ENCODE data around the gene C19orf47.

Gene C19orf47

GRCh38 chr19:40389404-40390083 lies 41.3 kb upstream of the C19orf47 start:
- Histone ChIP-seq H3K4me1 (ENCODE audit: insufficient read depth, low read length, poor library complexity, severe bottlenecking) (no peaks in the 10 kb centered on the region), H4K20me1 (ENCODE audit: insufficient read depth, low read length, poor library complexity, severe bottlenecking) (no peaks in the 10 kb centered on the region), H3K9ac (ENCODE audit: low read depth, low read length, poor library complexity, severe bottlenecking) (no peak overlapping the region), H3K27me3 (ENCODE audit: insufficient read depth, low read length, poor library complexity, severe bottlenecking) (no peaks in the 10 kb centered on the region), H3F3A (ENCODE audit: low read depth) (no peaks in the 10 kb centered on the region), H3K9me3 (ENCODE audit: insufficient read depth, low read depth, low read length) (no peaks in the 10 kb centered on the region), H3K79me2 (ENCODE audit: insufficient read depth, low read length) (no peaks in the 10 kb centered on the region), H3K4me3 (ENCODE audit: low read length, poor library complexity, severe bottlenecking) (no peak overlapping the region), H2AFZ (ENCODE audit: low read length) (no peak overlapping the region), H3K9me2 (replicated peaks; ENCODE audit: low read depth, low read length) (no peaks in the 10 kb centered on the region), H3K4me2 (ENCODE audit: low read depth, low read length, poor library complexity, severe bottlenecking) (no peak overlapping the region), H3K36me3 (ENCODE audit: insufficient read depth, low read length) (no peaks in the 10 kb centered on the region)
- TF ChIP-seq, protein P1, sequence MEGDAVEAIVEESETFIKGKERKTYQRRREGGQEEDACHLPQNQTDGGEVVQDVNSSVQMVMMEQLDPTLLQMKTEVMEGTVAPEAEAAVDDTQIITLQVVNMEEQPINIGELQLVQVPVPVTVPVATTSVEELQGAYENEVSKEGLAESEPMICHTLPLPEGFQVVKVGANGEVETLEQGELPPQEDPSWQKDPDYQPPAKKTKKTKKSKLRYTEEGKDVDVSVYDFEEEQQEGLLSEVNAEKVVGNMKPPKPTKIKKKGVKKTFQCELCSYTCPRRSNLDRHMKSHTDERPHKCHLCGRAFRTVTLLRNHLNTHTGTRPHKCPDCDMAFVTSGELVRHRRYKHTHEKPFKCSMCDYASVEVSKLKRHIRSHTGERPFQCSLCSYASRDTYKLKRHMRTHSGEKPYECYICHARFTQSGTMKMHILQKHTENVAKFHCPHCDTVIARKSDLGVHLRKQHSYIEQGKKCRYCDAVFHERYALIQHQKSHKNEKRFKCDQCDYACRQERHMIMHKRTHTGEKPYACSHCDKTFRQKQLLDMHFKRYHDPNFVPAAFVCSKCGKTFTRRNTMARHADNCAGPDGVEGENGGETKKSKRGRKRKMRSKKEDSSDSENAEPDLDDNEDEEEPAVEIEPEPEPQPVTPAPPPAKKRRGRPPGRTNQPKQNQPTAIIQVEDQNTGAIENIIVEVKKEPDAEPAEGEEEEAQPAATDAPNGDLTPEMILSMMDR (conservative IDR thresholded peaks at IDR 0.05; ENCODE audit: low read length), result no peak
- no peak for TF ChIP-seq EZH2phosphoT487 (IDR thresholded peaks at IDR 0.05; ENCODE audit: borderline replicate concordance)

- Histone ChIP-seq H3K4me2 (ENCODE audit: low read depth, low read length, poor library complexity, severe bottlenecking) (no peak overlapping the region), H3K4me1 (ENCODE audit: insufficient read depth, low read length, poor library complexity, severe bottlenecking) (no peaks in the 10 kb centered on the region), H3K27me3 (ENCODE audit: insufficient read depth, low read length, poor library complexity, severe bottlenecking) (no peaks in the 10 kb centered on the region), H4K20me1 (ENCODE audit: insufficient read depth, low read length, poor library complexity, severe bottlenecking) (no peaks in the 10 kb centered on the region), H3K79me2 (ENCODE audit: insufficient read depth, low read length) (no peaks in the 10 kb centered on the region), H3K9me2 (replicated peaks; ENCODE audit: low read depth, low read length) (no peaks in the 10 kb centered on the region), H3K9ac (ENCODE audit: low read depth, low read length, poor library complexity, severe bottlenecking) (no peak overlapping the region), H3K9me3 (ENCODE audit: insufficient read depth, low read depth, low read length) (no peaks in the 10 kb centered on the region), H3F3A (ENCODE audit: low read depth) (no peaks in the 10 kb centered on the region), H2AFZ (ENCODE audit: low read length) (no peak overlapping the region), H3K36me3 (ENCODE audit: insufficient read depth, low read length) (no peaks in the 10 kb centered on the region), H3K4me3 (ENCODE audit: low read length, poor library complexity, severe bottlenecking) (no peak overlapping the region)
- TF ChIP-seq EZH2phosphoT487 (IDR thresholded peaks at IDR 0.05; ENCODE audit: borderline replicate concordance), result no peak
- TF ChIP-seq, protein P1 (conservative IDR thresholded peaks at IDR 0.05; ENCODE audit: low read length), result no peak
Measured at GRCh38 chr19:40388481-40388880, 40.3 kb upstream of the C19orf47 start.

DNA sequence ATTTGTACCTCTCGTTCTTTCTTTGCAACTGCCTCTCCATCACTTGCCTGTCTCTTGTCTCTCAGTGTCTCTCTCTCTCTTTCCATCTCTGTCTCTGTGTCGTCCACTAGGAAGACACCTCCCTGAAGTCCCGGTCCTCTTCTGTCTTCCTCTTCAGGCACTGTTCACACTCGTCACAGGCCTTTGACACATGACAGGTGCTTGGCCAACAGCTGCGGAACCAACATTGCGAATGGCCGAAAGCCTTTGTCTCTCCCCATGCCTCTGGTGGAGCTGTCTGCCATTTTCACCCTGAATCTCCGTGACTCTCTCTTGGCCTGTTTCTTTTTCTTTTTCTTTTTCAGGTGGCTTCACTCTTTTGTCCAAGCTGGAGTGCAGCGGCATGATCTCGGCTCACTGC lies 39.0 kb upstream of the C19orf47 start:
- H4K20me1 ChIP-seq (ENCODE audit: insufficient read depth, low read length, poor library complexity, severe bottlenecking), result no peaks in the 10 kb centered on the region
- no peak overlapping the region for H3K4me3 ChIP-seq (ENCODE audit: low read length, poor library complexity, severe bottlenecking)
- H3K36me3 ChIP-seq (ENCODE audit: insufficient read depth, low read length), result no peaks in the 10 kb centered on the region
- H3K79me2 ChIP-seq (ENCODE audit: insufficient read depth, low read length), result no peaks in the 10 kb centered on the region
- no peak overlapping the region for H2AFZ ChIP-seq (ENCODE audit: low read length)
- H3K9me3 ChIP-seq (ENCODE audit: insufficient read depth, low read depth, low read length), result no peaks in the 10 kb centered on the region
- no peak for TF ChIP-seq EZH2phosphoT487 (IDR thresholded peaks at IDR 0.05; ENCODE audit: borderline replicate concordance)
- TF ChIP-seq, protein P1 (conservative IDR thresholded peaks at IDR 0.05; ENCODE audit: low read length), result no peak
- H3K27me3 ChIP-seq (ENCODE audit: insufficient read depth, low read length, poor library complexity, severe bottlenecking), result no peaks in the 10 kb centered on the region
- H3K9me2 ChIP-seq (replicated peaks; ENCODE audit: low read depth, low read length), result no peaks in the 10 kb centered on the region
- no peak overlapping the region for H3K9ac ChIP-seq (ENCODE audit: low read depth, low read length, poor library complexity, severe bottlenecking)
- H3K4me2 ChIP-seq (ENCODE audit: low read depth, low read length, poor library complexity, severe bottlenecking), result no peak overlapping the region
- no peaks in the 10 kb centered on the region for H3F3A ChIP-seq (ENCODE audit: low read depth)
- H3K4me1 ChIP-seq (ENCODE audit: insufficient read depth, low read length, poor library complexity, severe bottlenecking), result no peaks in the 10 kb centered on the region

Data from Loucy (cell line).